ENCODE data around the gene POTEH.
"Not testable (repeated sequence)": the region's sequence is repeated elsewhere in the genome, so short reads cannot be mapped to it uniquely, and the experiment has no call there.

Gene POTEH

GRCh38 chr22:15729209-15729917, 39.5 kb downstream of the POTEH start:
- not testable (repeated sequence) for DNase-seq (ENCODE audit: low read depth); H3K4me3 ChIP-seq (ENCODE audit: low read depth, low read length)

GRCh38 chr22:15731023-15731422, 41.2 kb downstream of the POTEH start:
- not testable (repeated sequence) for H3K4me3 ChIP-seq (ENCODE audit: low read depth, low read length); DNase-seq (ENCODE audit: low read depth)

- not testable (repeated sequence) for DNase-seq (ENCODE audit: low read depth); H3K4me3 ChIP-seq (ENCODE audit: low read depth, low read length)
These were observed 44.6 kb downstream of the POTEH start for GRCh38 chr22:15734411-15734810.

GRCh38 chr22:15738157-15738908, 48.5 kb downstream of the POTEH start:
- not testable (repeated sequence) for DNase-seq (ENCODE audit: low read depth); H3K4me3 ChIP-seq (ENCODE audit: low read depth, low read length)

- not testable (repeated sequence) for H3K4me3 ChIP-seq (ENCODE audit: low read depth, low read length); DNase-seq (ENCODE audit: low read depth)
These were observed 49.1 kb downstream of the POTEH start for GRCh38 chr22:15738909-15739391.

GRCh38 chr22:15747636-15748323, 58.0 kb downstream of the POTEH start:
- H3K4me3 ChIP-seq (ENCODE audit: low read depth, low read length); DNase-seq (ENCODE audit: low read depth): not testable (repeated sequence)

GRCh38 chr22:15749181-15749970, 59.5 kb downstream of the POTEH start:
- DNase-seq (ENCODE audit: low read depth); H3K4me3 ChIP-seq (ENCODE audit: low read depth, low read length): not testable (repeated sequence)

- not testable (repeated sequence) for H3K4me3 ChIP-seq (ENCODE audit: low read depth, low read length); DNase-seq (ENCODE audit: low read depth)
These were observed 69.7 kb downstream of the POTEH start for GRCh38 chr22:15759443-15760097.

GRCh38 chr22:15760388-15761150, 70.7 kb downstream of the POTEH start:
- not testable (repeated sequence) for H3K4me3 ChIP-seq (ENCODE audit: low read depth, low read length); DNase-seq (ENCODE audit: low read depth)

- H3K4me3 ChIP-seq (ENCODE audit: low read depth, low read length); DNase-seq (ENCODE audit: low read depth): not testable (repeated sequence)
These were observed 71.4 kb downstream of the POTEH start for GRCh38 chr22:15761151-15761777.

- not testable (repeated sequence) for DNase-seq (ENCODE audit: low read depth)
These were observed 73.7 kb downstream of the POTEH start for GRCh38 chr22:15763559-15763958.

More at GRCh38 chr22:15763559-15763958, 73.7 kb downstream of the POTEH start:
- not testable (repeated sequence) for H3K4me3 ChIP-seq (ENCODE audit: low read depth, low read length)
